ENCODE measurements around the gene NT5C1A.

The NT5C1A gene

DNA sequence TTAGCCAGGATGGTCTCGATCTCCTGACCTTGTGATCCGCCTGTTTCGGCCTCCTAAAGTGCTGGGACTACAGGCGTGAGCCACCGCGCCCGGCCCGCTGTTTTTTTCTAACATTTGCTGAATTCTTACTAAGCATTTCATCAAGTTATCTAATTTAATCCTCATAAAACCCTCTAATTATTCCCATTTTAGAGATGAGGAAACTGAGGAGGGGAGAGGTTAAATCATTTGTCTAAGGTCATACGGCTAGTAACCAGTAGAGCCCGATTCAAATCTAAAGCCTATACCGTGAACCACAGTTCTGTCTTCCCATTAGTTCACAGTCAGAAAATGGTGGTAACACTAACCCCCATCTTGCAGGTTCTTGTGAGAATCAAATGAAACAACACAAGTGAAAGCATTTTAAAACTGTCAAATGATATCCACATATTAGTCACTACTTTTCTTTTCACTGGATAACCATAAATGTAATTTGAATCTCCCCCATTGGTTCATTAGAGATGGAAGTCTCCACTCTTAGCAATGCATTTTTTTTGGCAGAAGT, 43.0 kb downstream of the NT5C1A start:
- DNase-seq (ENCODE audit: low spot score): no peak
- in situ Hi-C loops (cut with MboI; ENCODE audit: low pct_unique_long_range_greater_than_20kb, low sequenced_read_pairs, unreplicated experiment): no loop called here
- no peak for TF ChIP-seq CTCF (IDR thresholded peaks at IDR 0.05; ENCODE audit: extremely low read depth, insufficient read depth, missing control alignments)

GRCh38 chr1:39626646-39627045, 45.3 kb downstream of the NT5C1A start:
- TF ChIP-seq CTCF (IDR thresholded peaks at IDR 0.05; ENCODE audit: extremely low read depth, insufficient read depth, missing control alignments): no peak
- in situ Hi-C loops (cut with MboI; ENCODE audit: low pct_unique_long_range_greater_than_20kb, low sequenced_read_pairs, unreplicated experiment): no loop called here

GRCh38 chr1:39625462-39626273, 46.2 kb downstream of the NT5C1A start:
- no peak for TF ChIP-seq CTCF (IDR thresholded peaks at IDR 0.05; ENCODE audit: extremely low read depth, insufficient read depth, missing control alignments)
- no peak for DNase-seq (ENCODE audit: low spot score)

More at GRCh38 chr1:39626646-39627045, 45.3 kb downstream of the NT5C1A start:
- DNase-seq (ENCODE audit: low spot score): no peak

GRCh38 chr1:39625009-39625408, 46.9 kb downstream of the NT5C1A start:
- no peak for DNase-seq (ENCODE audit: low spot score)
- no peak for TF ChIP-seq CTCF (IDR thresholded peaks at IDR 0.05; ENCODE audit: extremely low read depth, insufficient read depth, missing control alignments)
- in situ Hi-C loops (cut with MboI; ENCODE audit: low pct_unique_long_range_greater_than_20kb, low sequenced_read_pairs, unreplicated experiment): no loop called here

More at GRCh38 chr1:39625462-39626273, 46.2 kb downstream of the NT5C1A start:
- in situ Hi-C loops (cut with MboI; ENCODE audit: low pct_unique_long_range_greater_than_20kb, low sequenced_read_pairs, unreplicated experiment): no loop called here

DNA sequence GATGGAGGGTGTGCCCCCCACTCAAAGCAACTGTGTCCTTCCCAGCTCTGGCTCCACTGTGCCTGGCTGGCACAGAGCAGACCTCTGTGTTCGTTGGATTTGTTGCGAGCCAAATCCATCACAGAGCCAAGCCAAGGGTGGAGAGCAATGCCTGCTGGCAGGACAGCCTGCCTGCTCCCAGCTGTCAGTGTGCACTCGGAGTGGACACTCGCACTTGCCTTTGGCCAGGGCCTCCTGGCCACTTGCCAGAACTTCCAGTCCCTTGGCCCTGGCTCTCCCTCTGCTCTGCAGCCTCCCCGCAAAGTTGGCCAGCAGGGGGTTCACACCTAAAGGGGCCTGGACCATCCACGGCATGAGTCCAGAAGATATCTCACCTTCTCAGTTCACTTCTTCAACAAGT, 48.9 kb downstream of the NT5C1A start:
- in situ Hi-C loops (cut with MboI; ENCODE audit: low pct_unique_long_range_greater_than_20kb, low sequenced_read_pairs, unreplicated experiment): no loop called here
- TF ChIP-seq CTCF (IDR thresholded peaks at IDR 0.05; ENCODE audit: extremely low read depth, insufficient read depth, missing control alignments): no peak
- DNase-seq (ENCODE audit: low spot score): no peak

DNA sequence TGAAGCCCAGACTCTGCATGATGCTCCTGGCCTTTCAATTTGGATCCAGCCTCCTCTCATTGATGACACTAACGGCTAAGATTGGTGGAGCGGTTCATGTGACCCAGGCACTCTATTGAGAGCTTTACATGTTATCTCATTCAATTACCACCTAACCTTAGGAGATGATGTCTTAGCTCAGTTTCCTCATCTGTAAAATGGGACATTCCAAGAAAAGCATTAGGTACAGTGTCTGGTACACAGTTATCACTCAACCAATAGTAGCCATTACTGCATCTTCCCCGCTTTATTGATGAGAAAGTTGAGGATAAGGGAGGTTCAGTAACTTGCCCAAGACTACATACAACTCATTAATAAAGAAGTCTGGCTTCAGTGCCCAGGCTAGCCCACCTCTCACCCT, 49.5 kb downstream of the NT5C1A start:
- no peak for DNase-seq (ENCODE audit: low spot score)
- no peak for TF ChIP-seq CTCF (IDR thresholded peaks at IDR 0.05; ENCODE audit: extremely low read depth, insufficient read depth, missing control alignments)
- in situ Hi-C loops (cut with MboI; ENCODE audit: low pct_unique_long_range_greater_than_20kb, low sequenced_read_pairs, unreplicated experiment): no loop called here
